ENCODE data around the gene HEPACAM2. TPM values are rescaled to one million over a fixed set of nuclear protein-coding genes. Genes with fewer than 3 reads are reported as not detected.

HEPACAM2 gene
- total and polyA plus RNA-seq, 2 donors (not counting 1 experiment from before 2014, with no cell fraction given) = under 0.01 TPM; not detected in 1

DNA sequence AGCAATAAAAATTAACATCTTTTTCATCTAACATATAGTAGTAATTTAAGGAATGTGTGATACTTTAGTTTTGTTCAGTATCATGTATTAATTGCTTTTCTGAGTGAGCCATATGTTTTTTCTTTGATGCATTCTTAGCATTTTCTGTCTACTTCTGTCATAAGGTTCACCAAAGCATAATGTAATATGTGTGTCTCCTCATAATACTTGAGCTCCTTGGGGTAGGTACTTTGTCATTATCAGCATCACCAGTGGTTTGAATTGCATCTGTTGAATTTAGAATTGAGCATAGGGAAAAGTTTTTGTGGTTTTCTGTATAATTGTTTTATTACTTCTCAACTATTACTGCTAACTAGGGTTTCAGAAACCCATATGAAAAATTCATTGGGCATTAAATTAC is 32.4 kb upstream of the HEPACAM2 start:
- no peak overlapping the region for H3K27ac ChIP-seq (ENCODE audit: insufficient read depth, low read length)
- H4K20me1 ChIP-seq (ENCODE audit: control insufficient read depth, extremely low read depth, insufficient read depth, low read length) = no peaks in the 10 kb centered on the region
- no peaks in the 10 kb centered on the region for H3K27me3 ChIP-seq (ENCODE audit: control insufficient read depth, insufficient read depth, low read length)
- H3K4me3 ChIP-seq (replicated peaks in 1 of 4; ENCODE audit: control extremely low read depth in 1 of 4, insufficient read depth in 1 of 4, low read depth in 3 of 4, low read length in 4 of 4) = no peak overlapping the region
- no peaks in the 10 kb centered on the region for H3K36me3 ChIP-seq (ENCODE audit: control insufficient read depth, insufficient read depth, low read length)
- no peaks in the 10 kb centered on the region for H3K9me3 ChIP-seq (ENCODE audit: control insufficient read depth, insufficient read depth, low read depth, low read length)
- H3K9ac ChIP-seq (ENCODE audit: insufficient read depth, low read length) = no peak overlapping the region
- no peaks in the 10 kb centered on the region for H3K4me1 ChIP-seq (ENCODE audit: control insufficient read depth, extremely low read depth, insufficient read depth, low read length)
- TF ChIP-seq EZH2 (IDR thresholded peaks at IDR 0.05; ENCODE audit: low read length, missing control alignments) (no peak), CTCF (conservative IDR thresholded peaks at IDR 0.05 in 1 of 2, IDR thresholded peaks at IDR 0.05 in 1 of 2; ENCODE audit: low read depth in 1 of 2, low read length in 2 of 2) (no peak)
- no peak overlapping the region for H3K4me2 ChIP-seq (ENCODE audit: extremely low read depth, insufficient read depth, low read length)
- no peaks in the 10 kb centered on the region for H3K79me2 ChIP-seq (ENCODE audit: control insufficient read depth, insufficient read depth, low read length)
- DNase-seq (ENCODE audit: low read depth in 2 of 2) = peak in 1 of 2 donors; percentile 43
- no peak overlapping the region for H2AFZ ChIP-seq (ENCODE audit: low read length)

DNA sequence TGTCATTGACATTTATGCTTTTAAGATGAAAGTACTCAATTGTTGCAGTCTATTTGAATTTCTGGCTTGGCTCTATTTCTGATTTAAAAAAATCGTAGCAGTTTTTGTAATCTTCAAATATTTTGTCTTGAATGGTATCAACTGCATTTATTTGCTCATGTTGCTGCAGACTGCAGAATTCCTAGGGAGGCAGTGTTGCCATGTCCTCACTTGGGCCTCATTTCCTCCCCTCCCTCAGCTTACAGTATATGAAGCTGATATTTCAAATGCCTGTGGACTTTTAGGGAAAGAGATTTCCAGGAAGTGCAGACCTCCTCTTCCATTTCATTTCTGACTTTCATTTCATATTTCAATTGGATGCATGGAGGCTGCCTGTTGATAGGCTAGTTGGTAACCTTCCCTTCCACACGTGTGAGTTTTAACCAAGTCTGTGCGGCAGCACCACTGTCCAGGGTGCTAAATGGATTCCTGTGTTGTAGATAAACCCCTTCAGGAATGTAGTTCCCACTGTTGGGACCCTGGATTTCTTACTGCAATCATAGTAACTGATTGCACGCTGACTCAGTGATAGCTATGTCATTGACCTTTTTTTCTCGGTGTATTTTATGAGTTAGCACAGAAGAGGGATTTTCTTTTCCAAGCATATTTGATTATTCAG is 23.4 kb upstream of the HEPACAM2 start:
- no peaks in the 10 kb centered on the region for H3K4me1 ChIP-seq (ENCODE audit: control insufficient read depth, extremely low read depth, insufficient read depth, low read length)
- H3K79me2 ChIP-seq (ENCODE audit: control insufficient read depth, insufficient read depth, low read length) = no peaks in the 10 kb centered on the region
- TF ChIP-seq EZH2 (IDR thresholded peaks at IDR 0.05; ENCODE audit: low read length, missing control alignments) = no peak
- no peak for TF ChIP-seq CTCF (conservative IDR thresholded peaks at IDR 0.05 in 1 of 2, IDR thresholded peaks at IDR 0.05 in 1 of 2; ENCODE audit: low read depth in 1 of 2, low read length in 2 of 2)
- H4K20me1 ChIP-seq (ENCODE audit: control insufficient read depth, extremely low read depth, insufficient read depth, low read length) = no peaks in the 10 kb centered on the region
- H3K36me3 ChIP-seq (ENCODE audit: control insufficient read depth, insufficient read depth, low read length) = no peaks in the 10 kb centered on the region
- H3K4me3 ChIP-seq (replicated peaks in 1 of 4; ENCODE audit: control extremely low read depth in 1 of 4, insufficient read depth in 1 of 4, low read depth in 3 of 4, low read length in 4 of 4) = no peak overlapping the region
- H3K27me3 ChIP-seq (ENCODE audit: control insufficient read depth, insufficient read depth, low read length) = no peaks in the 10 kb centered on the region
- no peak overlapping the region for H2AFZ ChIP-seq (ENCODE audit: low read length)
- no peaks in the 10 kb centered on the region for H3K9me3 ChIP-seq (ENCODE audit: control insufficient read depth, insufficient read depth, low read depth, low read length)
- DNase-seq (ENCODE audit: low read depth in 2 of 2) = peak in 1 of 2 donors; percentile 59
- no peak overlapping the region for H3K27ac ChIP-seq (ENCODE audit: insufficient read depth, low read length)
- H3K4me2 ChIP-seq (ENCODE audit: extremely low read depth, insufficient read depth, low read length) = no peak overlapping the region
- no peak overlapping the region for H3K9ac ChIP-seq (ENCODE audit: insufficient read depth, low read length)

GRCh38 chr7:93245525-93246432 is 19.5 kb upstream of the HEPACAM2 start:
- H2AFZ ChIP-seq (ENCODE audit: low read length) = no peak overlapping the region
- H3K9ac ChIP-seq (ENCODE audit: insufficient read depth, low read length) = no peak overlapping the region
- no peaks in the 10 kb centered on the region for H3K4me1 ChIP-seq (ENCODE audit: control insufficient read depth, extremely low read depth, insufficient read depth, low read length)
- H3K9me3 ChIP-seq (ENCODE audit: control insufficient read depth, insufficient read depth, low read depth, low read length) = no peaks in the 10 kb centered on the region
- TF ChIP-seq EZH2 (IDR thresholded peaks at IDR 0.05; ENCODE audit: low read length, missing control alignments) = no peak
- TF ChIP-seq CTCF (conservative IDR thresholded peaks at IDR 0.05 in 1 of 2, IDR thresholded peaks at IDR 0.05 in 1 of 2; ENCODE audit: low read depth in 1 of 2, low read length in 2 of 2) = peak; percentile 13 to 48
- DNase-seq (ENCODE audit: low read depth in 2 of 2) = peak; percentile 29 to 58
- no peaks in the 10 kb centered on the region for H3K79me2 ChIP-seq (ENCODE audit: control insufficient read depth, insufficient read depth, low read length)
- H3K27me3 ChIP-seq (ENCODE audit: control insufficient read depth, insufficient read depth, low read length) = no peaks in the 10 kb centered on the region
- H3K4me3 ChIP-seq (replicated peaks in 1 of 4; ENCODE audit: control extremely low read depth in 1 of 4, insufficient read depth in 1 of 4, low read depth in 3 of 4, low read length in 4 of 4) = no peak overlapping the region
- no peak overlapping the region for H3K4me2 ChIP-seq (ENCODE audit: extremely low read depth, insufficient read depth, low read length)
- no peaks in the 10 kb centered on the region for H3K36me3 ChIP-seq (ENCODE audit: control insufficient read depth, insufficient read depth, low read length)
- H3K27ac ChIP-seq (ENCODE audit: insufficient read depth, low read length) = no peak overlapping the region
- H4K20me1 ChIP-seq (ENCODE audit: control insufficient read depth, extremely low read depth, insufficient read depth, low read length) = no peaks in the 10 kb centered on the region
